ENCODE data around the gene MCTS1. TPM values are rescaled to one million over a fixed set of nuclear protein-coding genes. Genes with fewer than 3 reads are reported as not detected.
"Not testable (repeated sequence)": the region's sequence is repeated elsewhere in the genome, so short reads cannot be mapped to it uniquely, and the experiment has no call there.

The MCTS1 gene, protein sequence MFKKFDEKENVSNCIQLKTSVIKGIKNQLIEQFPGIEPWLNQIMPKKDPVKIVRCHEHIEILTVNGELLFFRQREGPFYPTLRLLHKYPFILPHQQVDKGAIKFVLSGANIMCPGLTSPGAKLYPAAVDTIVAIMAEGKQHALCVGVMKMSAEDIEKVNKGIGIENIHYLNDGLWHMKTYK
- 45.6 and 53.9 TPM in 2 replicates for total RNA-seq

DNA sequence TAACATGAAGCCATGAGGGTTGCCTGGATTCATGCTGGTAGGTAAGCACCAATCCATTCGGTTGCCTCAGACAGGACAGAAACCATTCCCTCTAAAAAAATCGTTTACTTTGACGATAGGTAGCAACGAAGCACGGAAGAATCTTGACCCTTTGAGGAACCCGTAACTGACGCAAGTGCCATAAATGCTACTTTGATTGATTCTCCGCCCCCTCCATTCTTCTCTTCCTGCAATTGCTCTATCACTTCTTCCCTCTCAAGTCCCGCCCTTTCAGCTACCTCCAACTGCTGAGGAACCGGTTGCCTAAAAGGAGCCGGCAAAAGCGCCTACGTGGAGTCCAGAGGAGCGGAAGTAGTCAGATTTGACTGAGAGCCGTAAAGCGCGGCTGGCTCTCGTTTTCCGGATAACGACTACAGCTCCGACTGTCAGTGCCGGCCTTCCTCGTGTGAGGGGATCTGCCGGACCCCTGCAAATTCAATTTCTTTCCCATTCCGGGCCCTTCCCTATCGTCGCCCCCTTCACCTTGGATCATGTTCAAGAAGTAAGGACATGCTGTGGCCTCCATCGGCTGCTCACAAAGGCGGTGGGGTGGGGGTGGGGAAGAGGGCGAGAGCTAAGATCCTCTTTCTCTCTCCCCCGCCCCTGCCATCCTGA, at the start of gene MCTS1:
Gene MCTS1 (plus strand): TSS at position 395 of the 654 bp plus-strand sequence. CDS start 136 bp downstream, at position 531.
- intact Hi-C loops (cut with micrococcal nuclease): loop anchor here (1.0 to 10.0 kb wide), 8 partner anchors 26 to 662 kb away; partner anchors contain the start of genes C1GALT1C1, NKAP and ZBTB33

- intact Hi-C loops (cut with micrococcal nuclease): no loop called here
Measured at GRCh38 chrX:120556251-120556650, 47.6 kb upstream of the MCTS1 start.

DNA sequence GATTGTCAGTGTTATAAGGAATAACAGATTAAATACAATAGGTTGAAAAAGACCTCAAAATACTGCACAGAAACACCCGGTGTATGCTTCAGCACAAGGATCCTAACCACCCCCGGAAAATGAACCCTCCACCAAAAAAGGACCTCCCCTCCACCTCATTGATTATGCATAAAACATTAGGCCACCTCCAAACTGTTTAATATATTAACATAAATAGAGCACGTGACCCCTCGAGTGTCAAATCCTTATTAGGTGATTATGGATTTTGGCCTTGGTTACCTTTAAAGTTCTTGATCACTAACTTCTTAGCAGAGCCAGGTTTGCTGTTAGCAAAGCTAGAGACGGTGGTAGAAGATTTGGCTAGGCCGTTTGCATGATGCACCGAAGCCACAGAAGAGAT, 44.1 kb upstream of the MCTS1 start:
- intact Hi-C loops (cut with micrococcal nuclease): loop anchor here (2.0 kb wide), 1 partner anchor 19 kb away; no protein-coding TSS in a partner anchor

DNA sequence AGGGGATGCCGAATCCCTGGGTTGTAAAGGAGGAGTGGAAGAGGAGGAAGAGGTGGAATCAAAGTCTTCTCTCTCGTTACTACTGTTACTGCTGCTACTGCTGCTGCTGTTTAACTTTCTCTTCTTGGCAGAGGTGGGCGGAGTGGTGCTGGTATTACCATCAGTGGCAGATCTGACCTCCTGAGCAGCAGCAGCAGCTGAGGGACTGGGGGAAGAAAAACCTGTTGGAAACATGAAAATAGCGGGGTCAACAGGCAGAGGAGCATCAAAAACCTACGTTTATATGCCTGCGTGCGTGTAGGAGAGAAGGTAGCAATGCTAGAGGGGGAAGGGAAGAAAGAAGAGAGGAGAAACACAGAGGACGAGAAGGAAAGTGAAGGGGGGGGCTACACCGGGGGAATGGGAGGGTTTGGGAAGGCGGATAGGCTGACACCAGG, 43.5 kb upstream of the MCTS1 start:
- intact Hi-C loops (cut with micrococcal nuclease): loop anchor here (2.0 kb wide), 1 partner anchor 20 kb away; no protein-coding TSS in a partner anchor

DNA sequence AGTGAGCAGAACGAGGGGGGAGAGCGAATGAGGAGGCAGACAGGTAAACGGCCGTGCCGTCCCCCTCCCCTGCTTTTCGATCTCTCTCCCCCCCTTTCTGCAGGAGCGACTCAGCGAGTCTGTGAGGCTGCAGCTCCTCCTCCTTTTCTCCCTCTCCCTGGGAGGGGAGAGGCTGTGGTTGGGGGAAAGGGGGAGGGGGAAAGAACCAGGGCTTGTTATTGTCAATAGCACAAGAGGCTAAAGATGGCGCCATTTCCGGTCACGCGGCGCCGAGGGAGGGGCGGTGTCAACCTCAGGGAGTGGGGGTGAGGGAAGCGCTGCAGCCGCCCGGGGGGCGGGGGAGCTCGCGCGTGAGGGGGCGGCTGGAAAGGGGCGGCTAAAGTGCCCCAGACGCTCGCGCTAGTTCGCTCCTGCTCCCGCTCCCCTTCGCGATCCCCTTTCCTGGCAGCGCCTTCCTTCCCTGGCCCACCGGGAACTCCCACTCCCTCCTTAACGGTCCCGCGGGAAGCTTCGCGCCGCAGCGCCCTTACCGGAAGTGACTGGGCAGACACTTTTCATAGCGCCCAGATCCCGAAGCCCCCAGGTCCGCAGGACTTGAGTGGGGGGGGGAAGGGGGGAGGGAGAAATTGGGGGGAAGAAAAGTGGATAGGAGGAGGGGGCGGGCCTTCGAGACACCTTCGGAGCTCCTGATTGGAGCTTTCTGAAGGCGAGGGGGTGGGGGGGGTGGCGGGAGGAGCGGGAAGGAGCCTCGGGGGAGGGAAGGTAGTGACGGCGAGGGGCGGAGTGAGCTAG, 42.9 kb upstream of the MCTS1 start, which contains the start of gene CUL4B:
Gene CUL4B (minus strand): TSS at position 121 of the 792 bp plus-strand sequence. CDS start 324 bp downstream, outside the sequence.
- intact Hi-C loops (cut with micrococcal nuclease): loop anchor here (1.0 to 2.0 kb wide), 8 partner anchors 20 to 311 kb away; partner anchors contain the start of genes C1GALT1C1, MCTS1 and ZBTB33

- intact Hi-C loops (cut with micrococcal nuclease): loop anchor here (1.0 to 2.0 kb wide), 8 partner anchors 21 to 312 kb away; partner anchors contain the start of genes C1GALT1C1, MCTS1 and ZBTB33
Measured at GRCh38 chrX:120561634-120562568, 42.0 kb upstream of the MCTS1 start.

DNA sequence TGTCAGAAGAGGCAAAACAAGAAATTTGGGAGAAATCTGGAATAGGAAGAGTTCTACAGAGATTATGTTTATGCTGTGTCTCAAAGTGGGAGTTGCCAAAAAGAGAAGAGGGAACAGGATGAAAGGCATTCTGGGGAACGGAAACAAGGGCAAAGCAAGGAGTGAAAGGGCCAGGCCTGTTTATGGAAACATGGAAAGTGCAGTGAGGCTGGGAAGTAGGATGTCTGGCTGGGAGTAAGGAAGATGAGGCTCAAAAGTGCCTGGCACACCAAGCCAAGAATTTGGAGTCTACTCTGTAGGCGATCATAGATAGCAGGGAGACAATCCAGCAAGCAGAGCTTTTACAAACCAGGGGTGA, 41.4 kb upstream of the MCTS1 start:
- intact Hi-C loops (cut with micrococcal nuclease): no loop called here

- intact Hi-C loops (cut with micrococcal nuclease): no loop called here
Measured at GRCh38 chrX:120564925-120565324, 39.0 kb upstream of the MCTS1 start.

DNA sequence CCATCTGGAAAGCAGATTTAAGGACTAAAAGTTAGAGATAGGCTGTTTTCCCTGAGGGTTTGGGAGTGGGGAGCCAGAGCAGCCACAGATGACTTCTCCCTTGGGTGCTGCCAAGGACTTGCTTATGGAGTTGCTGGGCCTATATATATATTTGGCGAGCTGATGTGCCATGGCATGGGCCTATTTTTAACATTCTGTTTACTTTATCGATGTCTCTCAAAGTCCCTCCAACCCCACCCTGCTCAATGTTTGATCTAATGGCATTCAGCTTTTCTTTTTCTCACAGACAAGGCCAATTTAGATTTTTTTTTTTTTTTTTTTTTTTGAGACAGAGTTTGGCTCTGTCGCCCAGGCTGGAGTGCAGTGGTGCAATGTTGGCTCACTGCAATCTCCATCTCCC, 37.1 kb upstream of the MCTS1 start:
- intact Hi-C loops (cut with micrococcal nuclease): no loop called here

DNA sequence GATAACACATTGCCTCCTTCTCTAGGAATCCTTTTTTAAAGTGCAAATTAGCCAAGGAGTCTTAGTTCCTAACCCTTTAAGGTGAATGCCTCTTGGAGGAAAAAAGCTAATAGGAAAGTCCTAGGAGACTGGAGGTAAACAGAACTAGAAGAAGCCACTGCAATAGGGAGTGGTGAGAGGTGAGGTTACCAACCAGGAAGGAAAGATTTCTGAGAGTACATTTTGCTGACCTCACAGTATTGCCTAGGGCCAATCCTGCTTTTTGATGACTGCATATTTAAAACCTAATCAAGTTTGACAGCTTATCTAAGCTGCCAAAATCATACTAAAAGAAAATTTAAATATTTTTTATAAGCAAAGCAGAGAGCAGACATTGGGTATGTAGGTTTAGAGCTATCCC, 35.9 kb upstream of the MCTS1 start:
- intact Hi-C loops (cut with micrococcal nuclease): no loop called here

- intact Hi-C loops (cut with micrococcal nuclease): no loop called here
Measured at GRCh38 chrX:120568609-120569008, 35.3 kb upstream of the MCTS1 start.

- intact Hi-C loops (cut with micrococcal nuclease): no loop called here
Measured at GRCh38 chrX:120570011-120570600, 33.8 kb upstream of the MCTS1 start.

DNA sequence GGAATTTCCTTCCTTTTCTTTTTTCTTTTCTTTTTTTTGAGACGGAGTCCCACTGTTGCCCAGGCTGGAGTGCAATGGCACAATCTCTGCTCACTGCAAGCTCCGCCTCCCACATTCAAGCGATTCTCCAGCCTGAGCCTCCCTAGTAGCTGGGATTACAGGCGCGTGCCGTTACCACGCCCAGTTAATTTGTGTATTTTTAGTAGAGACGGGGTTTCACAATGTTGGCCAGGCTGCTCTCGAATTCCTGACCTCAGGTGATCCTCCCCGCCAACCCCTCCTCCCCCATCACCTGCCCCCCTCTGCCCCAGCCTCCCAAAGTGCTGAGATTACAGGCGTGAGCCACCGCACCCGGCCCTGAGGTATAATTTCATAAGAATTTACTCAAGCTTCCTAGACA, 30.1 kb upstream of the MCTS1 start:
- intact Hi-C loops (cut with micrococcal nuclease): not testable (repeated sequence)

GRCh38 chrX:120575379-120576114, 28.4 kb upstream of the MCTS1 start:
- intact Hi-C loops (cut with micrococcal nuclease): no loop called here

GRCh38 chrX:120585702-120586101, 18.2 kb upstream of the MCTS1 start:
- intact Hi-C loops (cut with micrococcal nuclease): no loop called here

DNA sequence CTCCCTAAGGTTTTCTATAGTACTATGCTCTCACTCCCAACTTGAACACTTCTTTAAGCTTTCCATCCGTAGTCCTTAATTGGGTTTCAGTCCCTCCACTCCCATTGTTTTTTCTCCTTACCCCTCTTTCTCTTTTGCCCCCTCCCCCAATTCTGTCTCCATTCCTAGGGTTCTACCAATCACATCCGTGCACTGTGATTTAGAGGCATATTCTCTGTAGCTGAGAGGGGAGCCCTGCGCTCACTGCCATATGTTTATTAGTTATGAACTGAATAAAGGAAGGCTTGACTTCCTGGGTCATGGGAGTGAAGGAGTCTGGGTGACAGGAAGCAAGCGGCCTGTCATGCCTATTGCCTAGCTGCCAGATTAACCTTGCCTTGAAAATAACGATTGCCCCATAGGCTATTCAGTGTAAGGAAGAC, 471 bp downstream of the MCTS1 start:
- intact Hi-C loops (cut with micrococcal nuclease): loop anchor here (1.0 to 10.0 kb wide), 8 partner anchors 26 to 662 kb away; partner anchors contain the start of genes C1GALT1C1, NKAP and ZBTB33

DNA sequence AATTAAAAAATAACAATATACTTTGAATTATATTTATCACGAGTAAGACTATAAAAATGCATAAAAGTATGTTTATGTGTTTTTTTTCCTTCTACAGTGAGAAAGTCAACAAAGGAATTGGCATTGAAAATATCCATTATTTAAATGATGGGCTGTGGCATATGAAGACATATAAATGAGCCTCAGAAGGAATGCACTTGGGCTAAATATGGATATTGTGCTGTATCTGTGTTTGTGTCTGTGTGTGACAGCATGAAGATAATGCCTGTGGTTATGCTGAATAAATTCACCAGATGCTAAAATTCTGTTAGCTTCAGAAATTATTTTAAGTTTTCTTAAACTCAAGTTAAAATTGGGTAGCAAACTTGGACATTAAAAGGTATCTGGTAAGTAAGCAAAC, 8.2 kb downstream of the MCTS1 start:
- intact Hi-C loops (cut with micrococcal nuclease): no loop called here

- intact Hi-C loops (cut with micrococcal nuclease): no loop called here
Measured at GRCh38 chrX:120614816-120615215, 10.9 kb downstream of the MCTS1 start.

GRCh38 chrX:120617996-120618630, 14.2 kb downstream of the MCTS1 start:
- intact Hi-C loops (cut with micrococcal nuclease): no loop called here
